Ovary (tissue), 9 donors: ENCODE results near the gene DTNA. TPM values are rescaled to one million over a fixed set of nuclear protein-coding genes. Genes with fewer than 3 reads are reported as not detected.

ENCODE experiments used
- DNase-seq, 5 donors: peaks; one replicate each; pipeline ENCODE4 v3.0.0-alpha.2; 2019 to 2020
- H3K27ac ChIP-seq, 2 donors: fragments of 200-600 bp; one replicate each; pipeline versions ENCODE4 v1.5.1 to v1.8.0; 2019 to 2022
- H3K27me3 ChIP-seq: fragments of 200-600 bp; one replicate; pipeline ENCODE4 v1.8.0; 2022
- H3K36me3 ChIP-seq: fragments of 200-600 bp; sonication (generic); one replicate; pipeline ENCODE4 v1.5.1; 2019
- H3K4me1 ChIP-seq: one replicate; pipeline ENCODE4 v1.8.1; 2013; ENCODE audit warnings: mild to moderate bottlenecking, moderate library complexity; ENCODE audit not compliant: insufficient read depth
- H3K4me3 ChIP-seq: fragments of 200-600 bp; sonication (generic); one replicate; pipeline ENCODE4 v1.5.1; 2017
- H3K9me3 ChIP-seq, 2 donors: fragments of 200-600 bp in 1 of 2; sonication (generic) in 1 of 2; one replicate each; pipeline versions ENCODE4 v1.5.1 to v1.8.1; 2013 to 2019; ENCODE audit warnings: mild to moderate bottlenecking in 1 of 2, moderate library complexity in 1 of 2
- EP300 ChIP-seq: sonication (generic); formaldehyde crosslinking; IDR thresholded peaks from one replicate; pipeline ENCODE4 v1.6.1; 2017; ENCODE audit warnings: antibody characterized with exemption
- POLR2A ChIP-seq: fragments of 450-650 bp; IDR thresholded peaks from one replicate; pipeline ENCODE4 v1.6.1; 2017; ENCODE audit warnings: antibody characterized with exemption, mild to moderate bottlenecking, moderate library complexity
- whole genome bisulfite sequencing, 3 donors: extraction: QIAGEN DNeasy Blood & Tissue Kit in 1 of 3; methylation state at CpG; one replicate each; pipeline versions ENCODE4 v1.1.5 to v1.1.7; 2013 to 2017; 5-methylcytosine and 5-hydroxymethylcytosine counted together
- intact Hi-C, 4 donors: fragments of 100-400 bp; cut with DNase I; formaldehyde crosslinking; loops; one replicate each; pipeline versions ENCODE4 v1.11.0 to v1.15.1; 2022 to 2023
- polyA plus RNA-seq, 2 donors: library from polyadenylated mRNA; stranded (reverse); fragments of 200-250 nt in 1 of 2; fragments of 350-450 nt in 1 of 2; fragmentation: Illumina TruSeq in 1 of 2; extraction: RNeasy Lipid Tissue Mini Kit (QIAGEN cat#74804) in 1 of 2; gene quantifications; one replicate each; pipeline ENCODE4 v1.2.3, GENCODE V29; 2013 to 2014
- total RNA-seq, 7 donors: library from RNA; depleted of rRNA in 2 of 7; stranded (reverse); fragments of >200 nt in 2 of 7; fragmentation: NEBNext Ultra II Directional in 3 of 7; extraction: Animal tissue kit (Norgen Biotek cat#: 25700) in 3 of 7; gene quantifications; one replicate each; pipeline versions ENCODE4 v1.1.0 to v1.2.4, GENCODE V29; 2016 to 2023
- TF ChIP-seq, protein P1 (sequence below), 3 donors: fragments of 450-650 bp in 2 of 3; fragments of 200-600 bp in 1 of 3; IDR thresholded peaks; one replicate each; pipeline versions ENCODE4 v1.5.1 to v1.8.0; 2016 to 2022; ENCODE audit warnings: antibody characterized with exemption in 3 of 3, mild to moderate bottlenecking in 1 of 3
- donor health status: DM: no; HTN: no; CAD: no; lungs with moderate emphysema.
- donor health status: DM: no; HTN: no; CAD: no.
- donor health status: Bipolar disorder and iron deficiency.
- donor health status: DM: yes; HTN: yes; CAD: no.
- donor health status: DM: no; HTN: no; CAD: no.
- donor health status: DM: yes; HTN: yes; CAD: no.

The DTNA gene
- total and polyA plus RNA-seq, 9 donors, result 4.3 to 34.2 (median 18.4) TPM

GRCh38 chr18:34928754-34929335, 218.7 kb downstream of the DTNA start:
- Histone ChIP-seq H3K9me3 (no peaks in the 10 kb centered on the region), H3K27me3 (no peaks in the 10 kb centered on the region), H3K27ac (no peak overlapping the region), H3K36me3 (no peaks in the 10 kb centered on the region), H3K4me1 (no peaks in the 10 kb centered on the region), H3K4me3 (no peak overlapping the region)
- intact Hi-C loops, result no loop called here
- no peak for DNase-seq
- TF ChIP-seq POLR2A (no peak), EP300 (no peak)
- TF ChIP-seq, protein P1, sequence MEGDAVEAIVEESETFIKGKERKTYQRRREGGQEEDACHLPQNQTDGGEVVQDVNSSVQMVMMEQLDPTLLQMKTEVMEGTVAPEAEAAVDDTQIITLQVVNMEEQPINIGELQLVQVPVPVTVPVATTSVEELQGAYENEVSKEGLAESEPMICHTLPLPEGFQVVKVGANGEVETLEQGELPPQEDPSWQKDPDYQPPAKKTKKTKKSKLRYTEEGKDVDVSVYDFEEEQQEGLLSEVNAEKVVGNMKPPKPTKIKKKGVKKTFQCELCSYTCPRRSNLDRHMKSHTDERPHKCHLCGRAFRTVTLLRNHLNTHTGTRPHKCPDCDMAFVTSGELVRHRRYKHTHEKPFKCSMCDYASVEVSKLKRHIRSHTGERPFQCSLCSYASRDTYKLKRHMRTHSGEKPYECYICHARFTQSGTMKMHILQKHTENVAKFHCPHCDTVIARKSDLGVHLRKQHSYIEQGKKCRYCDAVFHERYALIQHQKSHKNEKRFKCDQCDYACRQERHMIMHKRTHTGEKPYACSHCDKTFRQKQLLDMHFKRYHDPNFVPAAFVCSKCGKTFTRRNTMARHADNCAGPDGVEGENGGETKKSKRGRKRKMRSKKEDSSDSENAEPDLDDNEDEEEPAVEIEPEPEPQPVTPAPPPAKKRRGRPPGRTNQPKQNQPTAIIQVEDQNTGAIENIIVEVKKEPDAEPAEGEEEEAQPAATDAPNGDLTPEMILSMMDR (IDR thresholded peaks at IDR 0.05), result no peak
- WGBS, 3 donors, result 47 to 62% (median 53%) methylated on average over 1 of the region's 1 CpG

GRCh38 chr18:34929336-34929780, 219.3 kb downstream of the DTNA start:
- no peak overlapping the region for H3K27ac ChIP-seq
- no peak for DNase-seq
- TF ChIP-seq EP300, result no peak
- TF ChIP-seq POLR2A, result no peak
- TF ChIP-seq, protein P1 (IDR thresholded peaks at IDR 0.05), result no peak
- no peaks in the 10 kb centered on the region for H3K9me3 ChIP-seq
- H3K4me1 ChIP-seq, result no peaks in the 10 kb centered on the region
- WGBS, 3 donors, result 48 to 63% (median 63%) methylated on average over 2 of the region's 2 CpGs
- H3K27me3 ChIP-seq, result no peaks in the 10 kb centered on the region
- H3K4me3 ChIP-seq, result no peak overlapping the region
- no peaks in the 10 kb centered on the region for H3K36me3 ChIP-seq
- intact Hi-C loops, result no loop called here

GRCh38 chr18:34932363-34932762, 222.3 kb downstream of the DTNA start:
- intact Hi-C loops, result no loop called here

DNA sequence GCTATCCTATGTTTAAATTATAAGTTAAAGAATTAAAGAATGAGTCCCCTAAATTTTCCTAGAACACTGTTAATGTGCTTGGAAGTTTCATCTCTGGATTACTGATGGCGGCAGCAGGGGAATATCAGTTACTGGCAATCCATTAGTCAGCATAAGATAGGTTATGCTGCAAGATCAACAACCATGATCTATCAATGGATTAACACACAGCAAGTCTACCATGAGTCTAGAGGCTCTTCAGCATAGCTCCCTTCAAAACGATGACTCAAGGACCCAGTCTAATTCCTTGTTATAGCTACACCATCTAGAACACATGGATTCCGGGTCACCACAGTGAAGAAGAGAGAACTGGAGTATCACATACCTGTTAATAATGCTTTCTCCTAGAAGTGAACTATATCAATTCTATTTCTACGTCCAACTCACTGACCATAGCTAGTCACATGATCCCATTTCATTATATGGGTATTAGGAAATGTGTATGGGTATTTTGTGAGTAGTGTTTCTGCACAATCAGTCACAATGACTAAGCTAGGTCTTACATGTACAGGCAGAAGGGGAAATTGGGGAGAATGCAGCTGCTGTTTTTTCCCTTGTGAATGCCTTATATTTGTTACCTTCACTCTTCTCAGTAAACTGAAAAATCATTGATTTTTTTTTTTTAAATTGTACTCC, 222.8 kb downstream of the DTNA start:
- intact Hi-C loops, result no loop called here
- no peak for DNase-seq
- no peak overlapping the region for H3K27ac ChIP-seq
- no peak overlapping the region for H3K4me3 ChIP-seq
- TF ChIP-seq, protein P1 (IDR thresholded peaks at IDR 0.05), result no peak
- H3K4me1 ChIP-seq, result no peaks in the 10 kb centered on the region
- H3K9me3 ChIP-seq, result no peaks in the 10 kb centered on the region
- H3K27me3 ChIP-seq, result no peaks in the 10 kb centered on the region
- H3K36me3 ChIP-seq, result no peaks in the 10 kb centered on the region
- WGBS, 3 donors, result 80 to 96% (median 91%) methylated on average over 4 of the region's 4 CpGs

More at GRCh38 chr18:34932363-34932762, 222.3 kb downstream of the DTNA start:
- Histone ChIP-seq H3K4me1 (no peaks in the 10 kb centered on the region), H3K27ac (no peak overlapping the region), H3K36me3 (no peaks in the 10 kb centered on the region), H3K9me3 (no peaks in the 10 kb centered on the region), H3K27me3 (no peaks in the 10 kb centered on the region), H3K4me3 (no peak overlapping the region)
- WGBS, 3 donors, result 88 to 94% (median 93%) methylated on average over 1 of the region's 1 CpG
- DNase-seq, result no peak
- TF ChIP-seq POLR2A (no peak), EP300 (no peak)
- TF ChIP-seq, protein P1 (IDR thresholded peaks at IDR 0.05), result no peak
